Urothelium cell line (cell line): ENCODE measurements around the gene ZNF318.
"Not testable (repeated sequence)": the region's sequence is repeated elsewhere in the genome, so short reads cannot be mapped to it uniquely, and the experiment has no call there.

Experiments used
- DNase-seq: peaks from one replicate; pipeline ENCODE4 v3.0.0; 2011; ENCODE audit warnings: low spot score, mixed read lengths
- FAIRE-seq: peaks from 2 replicates; lab custom pipeline; 2011; peaks lifted over from hg19 to GRCh38; lab: Jason Lieb, UNC

The ZNF318 gene

DNA sequence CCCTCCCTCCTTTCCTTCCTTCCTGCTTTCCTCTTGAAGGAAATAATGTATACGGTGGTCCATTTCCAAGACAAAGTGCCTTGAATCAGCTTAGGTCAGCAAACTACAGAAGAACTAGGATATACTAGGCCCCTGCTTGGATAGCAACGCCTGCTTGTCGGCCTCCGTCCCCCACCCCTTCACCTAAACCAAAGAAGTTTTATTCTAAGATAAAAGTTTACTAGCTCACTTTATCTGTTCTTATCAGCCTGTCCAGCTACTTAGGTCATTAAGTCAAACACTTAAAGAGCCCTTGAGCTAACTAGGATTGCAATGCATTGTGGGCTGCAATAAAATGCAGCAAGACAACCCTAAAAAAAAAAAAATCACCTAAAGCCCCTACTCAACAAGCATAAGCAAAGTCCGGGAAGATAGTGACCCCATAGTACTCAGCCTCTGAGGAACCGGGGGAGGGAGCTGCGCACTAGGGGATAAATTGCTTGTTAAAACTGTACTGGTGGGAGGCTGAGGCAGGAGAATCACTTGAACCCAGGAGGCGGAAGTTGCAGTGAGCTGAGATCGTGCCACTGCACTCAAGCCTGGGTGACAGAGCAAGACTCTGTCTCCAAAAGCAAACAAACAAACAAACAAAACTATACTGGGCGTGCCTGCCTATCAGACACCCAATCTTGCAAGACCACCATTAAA, 21.4 kb upstream of the ZNF318 start:
- not testable (repeated sequence) for DNase-seq, FAIRE-seq

DNA sequence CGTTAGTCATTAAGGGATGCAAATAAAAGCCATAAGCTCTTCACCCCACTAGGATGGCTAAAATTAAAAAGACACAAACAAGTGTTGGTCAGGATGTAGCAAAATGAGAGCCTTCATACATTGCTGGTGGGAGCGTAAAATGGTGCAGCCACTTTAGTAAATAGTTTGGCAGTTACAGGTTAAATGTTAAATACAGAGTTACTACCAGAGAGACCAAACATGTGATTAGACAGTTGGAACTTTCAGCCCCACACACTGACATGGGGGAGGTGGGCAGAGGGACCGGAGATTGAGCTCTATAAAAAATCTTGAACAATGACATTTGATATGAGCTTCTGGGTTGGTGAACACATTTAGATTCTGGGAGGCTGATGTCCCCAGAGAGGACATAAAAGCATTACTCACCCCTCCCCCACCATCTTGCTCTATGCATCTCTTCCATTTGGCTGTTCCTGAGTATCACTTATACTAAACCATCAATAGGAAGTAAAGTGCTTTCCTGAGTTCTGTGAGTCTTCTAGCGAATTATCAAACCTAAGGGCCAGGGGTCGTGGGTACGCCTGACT, 20.4 kb upstream of the ZNF318 start:
- FAIRE-seq (no peak), DNase-seq (no peak)

DNA sequence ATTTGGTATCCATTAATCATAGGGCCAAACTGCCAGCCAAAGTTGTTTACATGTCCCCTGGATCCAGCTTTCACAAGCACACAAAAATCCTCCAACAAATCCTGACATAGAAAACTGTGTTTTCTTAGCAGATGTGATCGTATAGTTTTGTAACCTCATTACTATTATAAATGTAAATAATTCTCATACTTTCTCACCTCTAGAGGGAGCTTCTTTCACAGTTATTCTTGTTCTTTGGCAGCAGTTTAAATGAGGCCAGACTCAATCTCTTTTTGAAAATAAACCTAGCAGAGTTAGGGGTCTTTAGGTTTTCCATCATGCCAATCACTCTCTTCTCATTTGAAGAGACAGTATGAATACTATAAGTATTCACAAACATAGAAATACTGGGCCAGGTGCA, 17.0 kb upstream of the ZNF318 start:
- DNase-seq (no peak), FAIRE-seq (no peak)

DNA sequence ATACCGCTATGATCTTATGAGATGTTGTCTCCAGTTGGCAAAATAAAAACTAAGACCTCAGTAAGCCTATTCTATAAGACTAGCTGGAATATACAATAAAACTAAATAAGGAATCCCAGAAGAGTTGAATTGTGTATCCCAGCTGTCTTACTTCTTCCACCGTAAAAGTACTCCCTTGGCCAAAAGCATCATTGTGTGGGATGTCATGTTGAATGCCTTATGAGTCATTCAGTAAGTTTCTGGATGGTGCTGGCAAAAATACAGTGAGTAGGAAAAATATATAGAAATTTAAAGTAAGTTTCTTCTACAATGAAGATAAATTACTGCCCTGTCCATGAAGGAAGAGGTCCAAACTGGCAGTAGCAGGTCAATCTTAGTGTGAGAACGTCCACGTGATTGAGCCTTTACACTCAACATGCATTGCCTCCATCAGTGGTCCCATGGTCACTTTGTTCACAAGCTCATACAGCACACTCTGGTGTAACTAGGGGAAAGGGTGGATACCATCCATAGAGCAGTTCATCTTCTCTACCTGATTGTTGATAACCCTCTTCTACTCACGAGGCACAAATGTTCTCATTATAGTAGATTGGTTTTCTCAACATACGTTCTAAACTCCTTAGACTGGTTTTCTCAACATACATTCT, 13.7 kb upstream of the ZNF318 start:
- DNase-seq: peak; percentile 22
- no peak for FAIRE-seq

DNA sequence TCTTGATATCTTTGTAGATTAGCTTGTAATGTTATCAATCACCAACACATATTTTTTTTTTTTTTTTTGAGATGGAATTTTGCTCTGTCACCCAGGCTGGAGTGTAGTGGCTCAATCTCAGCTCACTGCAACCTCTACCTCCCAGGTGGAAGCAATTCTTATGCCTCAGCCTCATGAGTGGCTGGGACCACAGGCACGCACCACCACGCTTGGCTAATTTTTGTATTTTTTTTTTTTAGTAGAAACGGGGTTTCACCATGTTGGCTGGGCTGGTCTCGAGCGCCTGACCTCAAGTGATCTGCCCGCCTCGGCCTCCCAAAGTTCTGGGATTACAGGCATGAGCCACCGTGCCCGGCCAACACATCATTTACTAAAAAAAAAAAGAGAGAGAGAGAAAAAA, 11.4 kb upstream of the ZNF318 start:
- DNase-seq, FAIRE-seq: not testable (repeated sequence)

DNA sequence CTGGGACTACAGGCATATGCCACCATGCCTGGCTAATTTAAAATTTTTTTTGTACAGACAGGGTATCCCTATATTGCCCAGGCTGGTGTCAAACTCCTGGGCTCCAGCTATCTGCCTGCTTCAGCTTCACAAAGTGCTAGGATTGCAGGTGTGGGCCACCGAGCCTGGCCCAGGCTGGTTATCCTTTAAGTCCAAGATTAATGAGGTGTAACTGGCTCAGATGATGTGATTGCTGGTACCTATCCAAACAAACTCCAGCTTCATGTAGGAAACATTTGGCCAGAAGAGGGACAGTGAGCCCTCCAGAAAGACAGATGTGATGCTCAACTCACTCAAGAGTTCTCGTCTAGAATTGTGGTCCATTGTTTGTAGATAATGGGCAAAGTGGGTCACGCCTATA, 9.2 kb upstream of the ZNF318 start:
- DNase-seq (no peak), FAIRE-seq (no peak)

DNA sequence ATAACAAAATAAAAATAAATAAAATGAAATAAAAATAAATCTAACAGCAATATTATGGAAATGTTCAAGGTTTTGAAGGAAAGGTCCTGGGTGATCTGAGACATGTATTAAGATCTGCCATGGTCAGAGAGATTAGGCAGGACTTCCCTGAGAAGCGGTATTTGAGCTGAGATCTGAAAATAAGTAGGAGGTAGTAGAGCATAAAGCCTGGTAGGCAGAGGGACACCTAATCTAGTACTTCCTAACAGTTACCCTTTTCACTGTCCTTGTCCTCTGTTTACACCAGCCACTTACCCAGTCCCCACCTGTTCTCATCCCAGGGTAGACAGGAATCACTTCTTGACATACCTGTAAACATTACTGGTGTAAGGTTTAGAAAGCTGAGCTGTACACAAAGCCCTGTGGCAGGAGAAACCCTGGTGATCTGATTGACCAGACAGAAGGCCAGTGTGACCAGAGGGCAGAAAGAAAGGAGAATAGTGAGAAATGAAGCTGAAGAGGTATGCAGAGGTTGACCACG, 8.3 kb upstream of the ZNF318 start:
- no peak for DNase-seq
- no peak for FAIRE-seq

DNA sequence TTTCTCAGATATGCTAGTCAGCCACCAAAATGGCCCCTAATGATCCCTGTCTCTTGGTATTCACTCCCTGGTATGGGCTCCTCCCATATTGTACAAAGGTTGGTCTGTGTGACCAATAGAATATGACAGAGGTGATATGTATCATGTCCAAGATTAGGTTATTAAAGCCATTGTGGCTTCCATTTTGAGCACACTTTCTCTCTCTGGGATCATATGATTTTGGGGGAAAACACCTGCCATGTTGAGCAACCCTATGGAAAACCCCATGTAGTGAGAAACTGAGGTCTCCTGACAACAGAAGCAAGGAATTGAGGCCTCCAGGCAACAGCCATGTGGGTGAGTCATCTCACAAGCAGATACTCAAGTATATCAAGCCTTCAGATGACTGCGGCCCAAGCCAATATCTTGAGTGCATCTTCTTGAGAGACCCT, 7.1 kb upstream of the ZNF318 start:
- no peak for FAIRE-seq
- no peak for DNase-seq

DNA sequence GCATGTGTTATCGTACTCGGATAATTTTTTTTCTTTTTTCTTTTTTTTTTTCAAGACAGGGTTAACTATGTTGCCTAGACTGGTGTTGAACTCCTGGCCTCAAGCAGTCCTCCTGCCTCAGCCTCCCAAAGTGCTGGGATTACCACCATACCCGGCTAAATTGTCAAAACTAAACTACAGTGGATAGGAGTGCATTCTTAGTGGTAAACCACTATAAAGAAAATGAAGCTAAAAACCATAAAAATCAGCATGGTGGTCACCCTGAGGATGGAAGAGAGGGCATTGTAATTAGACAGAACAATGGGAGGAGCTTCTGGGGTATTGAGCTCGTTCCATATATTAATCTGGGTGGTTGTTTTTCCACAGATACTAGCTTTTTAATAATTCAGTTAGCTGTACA, 6.2 kb upstream of the ZNF318 start:
- DNase-seq (no peak), FAIRE-seq (no peak)

DNA sequence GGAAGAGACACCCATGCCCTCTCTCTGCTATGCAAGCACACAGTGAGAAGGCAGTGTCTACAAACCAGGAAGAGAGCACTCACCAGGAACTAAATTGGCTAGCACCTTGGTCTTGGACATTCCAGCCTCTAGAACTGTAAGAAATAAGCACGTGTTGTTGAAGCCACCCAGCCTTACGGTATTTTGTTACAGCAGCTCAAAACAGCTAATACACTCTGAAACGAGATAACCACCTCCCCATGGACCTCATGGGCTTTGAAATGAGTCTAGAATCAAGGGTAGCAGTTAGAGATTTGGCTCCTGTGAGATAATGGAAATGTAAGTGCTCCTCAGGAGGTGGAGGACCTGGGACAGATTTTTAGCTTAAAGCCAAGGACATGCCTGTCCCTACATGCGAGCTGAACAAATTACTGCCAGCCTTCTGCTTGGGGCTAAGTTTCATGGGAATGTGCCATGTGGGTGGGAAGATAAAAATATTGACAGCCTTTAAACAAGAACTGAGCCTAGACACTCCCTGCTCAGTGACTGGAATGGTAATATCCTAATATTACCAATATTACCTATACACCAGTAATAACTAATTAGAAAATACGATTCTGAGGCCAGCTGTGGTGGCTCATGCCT, 3.9 kb upstream of the ZNF318 start:
- DNase-seq (no peak), FAIRE-seq (no peak)

DNA sequence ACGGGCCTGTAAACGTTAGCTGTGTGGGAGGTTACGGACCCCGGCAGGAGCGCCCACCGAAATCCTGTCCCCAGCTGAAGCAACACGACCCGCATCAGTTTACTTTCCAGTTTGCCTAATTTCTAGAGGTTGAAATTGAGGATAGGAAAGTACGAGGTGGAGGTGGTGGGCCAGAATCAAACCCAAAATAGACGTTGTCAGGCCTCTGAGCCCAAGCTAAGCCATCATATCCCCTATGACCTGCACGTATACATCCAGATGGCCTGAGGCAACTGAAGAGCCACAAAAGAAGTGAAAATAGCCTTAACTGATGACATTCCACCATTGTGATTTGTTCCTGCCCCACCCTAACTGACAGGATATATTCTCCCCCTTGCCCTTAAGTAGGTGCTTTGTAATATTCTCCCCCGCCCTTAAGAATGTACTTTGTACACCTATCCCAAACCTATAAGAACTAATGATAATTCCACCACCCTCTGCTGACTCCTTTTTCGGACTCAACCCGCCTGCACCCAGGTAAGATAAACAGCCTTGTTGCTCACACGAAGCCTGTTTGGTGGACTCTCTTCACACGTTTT, 645 bp upstream of the ZNF318 start:
- FAIRE-seq, DNase-seq: not testable (repeated sequence)

DNA sequence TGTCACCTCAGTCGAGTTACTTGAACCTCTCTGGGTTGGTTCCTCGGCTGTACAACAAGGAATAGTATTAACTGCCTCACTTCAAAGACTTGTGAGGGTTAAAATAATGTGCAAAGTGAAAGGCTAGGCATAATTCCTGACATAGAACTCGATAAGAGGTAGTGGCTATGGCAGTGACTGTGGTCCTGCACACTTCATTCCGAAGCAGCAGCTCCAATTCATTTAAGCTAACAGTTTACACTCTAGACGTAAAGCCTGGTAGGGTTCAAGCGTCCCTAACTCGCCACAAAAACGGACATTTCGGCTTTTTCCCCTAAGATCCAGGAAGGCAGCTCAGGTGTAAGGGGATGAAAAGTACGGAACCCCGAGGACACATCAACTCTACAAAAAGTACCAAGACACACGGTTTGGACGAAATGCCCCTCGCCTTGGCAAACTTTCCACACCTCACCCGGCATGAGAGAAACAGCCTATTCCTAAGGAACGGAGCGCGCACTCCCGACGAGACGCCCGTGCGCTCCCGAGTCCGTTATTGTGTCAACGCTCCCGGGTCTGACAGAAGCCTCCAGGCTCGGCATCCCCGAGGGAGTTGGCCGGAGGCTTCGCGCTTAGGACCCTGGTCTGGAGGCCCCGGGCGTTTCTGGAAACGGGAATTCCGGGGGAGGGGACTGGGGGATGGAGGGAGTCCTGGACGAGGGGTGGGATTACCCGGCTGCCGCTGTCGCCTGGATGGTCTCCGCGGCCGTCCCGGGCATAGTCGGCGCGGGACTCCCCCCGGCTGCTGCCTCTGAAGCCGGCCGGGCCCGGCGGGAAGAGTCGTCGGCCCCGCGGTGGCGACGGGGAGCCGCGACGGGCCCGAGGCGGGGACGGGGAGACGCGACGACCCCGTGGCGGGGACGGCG, 937 bp downstream of the ZNF318 start:
- DNase-seq: peak; percentile 58
- no peak for FAIRE-seq

DNA sequence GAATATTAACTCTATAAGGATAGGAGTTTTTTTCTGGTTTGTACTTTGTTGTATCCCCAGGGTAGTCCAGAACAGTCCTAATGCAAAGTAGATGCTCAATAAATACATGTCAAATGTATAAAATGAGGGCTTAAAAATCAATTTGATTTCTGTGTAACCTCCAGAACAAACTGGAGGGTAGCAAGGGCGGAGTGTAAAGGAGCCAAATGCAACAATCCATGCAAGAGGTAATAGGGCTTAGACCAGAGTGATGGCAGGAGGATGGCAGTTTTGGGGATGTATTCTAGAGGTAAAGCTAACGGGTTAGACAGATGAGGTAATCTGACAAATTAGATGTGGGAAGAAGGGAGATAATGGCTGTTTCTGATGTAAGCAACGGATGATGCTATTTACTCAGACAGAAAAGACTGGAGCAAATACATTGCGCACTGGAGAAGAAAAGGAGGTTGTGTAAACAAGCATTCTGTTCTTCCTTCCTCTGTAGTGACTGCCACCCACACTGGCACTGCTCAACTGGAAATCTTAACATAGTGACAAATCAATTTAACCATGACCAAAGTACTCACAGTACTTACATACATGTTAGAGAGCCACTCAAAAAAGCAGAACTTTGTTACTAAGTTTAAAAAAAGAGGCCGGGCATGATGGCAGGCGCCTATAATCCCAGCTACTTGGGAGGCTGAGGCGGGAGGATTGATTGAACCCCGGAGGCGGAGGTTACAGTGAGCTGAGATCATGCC, 2.0 kb downstream of the ZNF318 start:
- DNase-seq: no peak
- FAIRE-seq: no peak

DNA sequence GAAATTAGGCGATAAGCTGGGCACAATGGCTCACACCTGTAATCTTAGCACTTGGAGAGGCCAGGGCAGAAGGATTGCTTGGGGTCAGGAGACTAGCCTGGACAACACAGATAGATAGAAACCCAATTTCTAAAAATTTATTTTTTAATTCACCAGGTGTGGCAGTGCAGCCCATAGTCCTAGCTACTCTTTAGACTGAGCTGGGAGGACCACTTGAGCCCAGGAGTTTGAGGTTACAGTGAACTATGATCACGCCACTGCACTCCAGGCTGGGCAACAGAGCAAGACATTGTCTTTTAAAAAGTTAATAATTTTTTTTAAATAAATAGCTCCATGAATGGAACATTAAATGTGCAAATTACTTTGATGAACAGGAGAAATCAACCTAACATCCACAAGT, 8.2 kb downstream of the ZNF318 start:
- FAIRE-seq (no peak), DNase-seq (no peak)

DNA sequence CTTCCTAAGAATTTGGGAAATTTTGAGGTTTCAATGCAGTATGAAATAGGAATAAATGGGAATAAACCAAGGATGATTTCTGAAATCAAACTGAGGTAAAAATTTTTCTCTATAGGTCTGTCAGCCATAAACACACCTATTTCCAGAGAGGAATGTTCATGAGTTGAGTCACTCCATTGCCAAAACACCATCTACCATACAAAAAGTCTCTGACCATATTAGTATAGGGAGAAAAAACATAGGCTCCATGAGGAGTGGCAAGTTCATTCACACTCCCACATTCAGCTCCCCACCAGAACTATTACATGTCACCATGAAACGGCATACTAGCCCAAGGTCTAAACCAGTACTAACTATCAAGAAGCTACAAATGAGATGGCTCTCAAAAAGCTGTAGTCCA, 9.6 kb downstream of the ZNF318 start:
- DNase-seq (no peak), FAIRE-seq (no peak)

DNA sequence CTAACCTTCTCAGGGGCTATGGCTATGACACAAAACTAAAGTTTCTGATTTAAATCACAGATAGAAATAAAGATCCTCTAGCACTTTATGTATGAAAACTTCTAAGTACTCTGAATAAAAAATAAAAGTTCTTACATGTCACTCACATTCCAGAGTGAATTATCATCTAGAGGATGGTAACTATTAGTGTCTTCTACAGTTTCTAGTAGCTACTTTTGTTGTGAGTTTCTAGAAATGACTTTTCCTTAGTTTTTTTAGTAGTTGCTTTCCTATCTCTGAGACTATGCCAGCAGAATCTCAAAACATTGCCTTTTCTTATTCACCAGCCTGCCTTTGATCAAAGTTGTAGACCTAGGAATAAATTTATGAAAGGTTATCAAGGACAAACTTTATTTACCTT, 10.1 kb downstream of the ZNF318 start:
- FAIRE-seq (no peak), DNase-seq (no peak)

DNA sequence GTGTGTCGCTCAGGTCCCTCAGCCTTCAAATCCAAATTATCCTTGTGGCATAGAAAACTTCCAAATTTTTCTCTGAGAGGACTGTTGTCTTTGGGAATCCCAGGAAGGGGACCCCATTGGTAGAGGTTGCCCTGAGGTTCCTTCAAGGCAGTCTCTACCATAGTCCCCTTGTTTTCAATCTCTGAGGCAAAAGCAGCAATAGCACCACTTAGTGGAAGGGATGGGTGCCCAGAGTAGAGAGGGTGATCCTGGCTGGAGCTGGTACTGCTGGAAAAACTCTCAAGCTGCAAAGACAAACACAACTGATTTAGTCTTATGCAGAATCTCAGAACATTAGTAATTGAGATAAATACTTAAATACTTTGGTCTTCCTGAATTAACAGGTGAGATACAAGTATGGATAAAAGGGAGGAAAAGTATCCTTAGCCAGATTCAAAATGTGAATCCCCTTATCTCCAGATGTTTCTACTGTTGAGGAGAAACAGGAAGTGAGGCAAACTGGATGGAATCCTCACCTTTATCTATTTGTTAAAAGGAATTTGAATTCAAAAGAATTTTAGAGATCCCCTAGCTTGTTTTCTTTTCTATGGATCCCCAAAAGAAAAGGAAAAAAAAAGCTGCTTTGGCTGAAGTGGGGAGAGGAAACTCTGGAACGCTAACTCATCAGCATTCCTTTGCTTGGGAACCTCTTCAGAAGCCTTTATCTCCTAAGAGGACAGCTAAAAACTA, 13.4 kb downstream of the ZNF318 start:
- DNase-seq: peak; percentile 18
- no peak for FAIRE-seq

DNA sequence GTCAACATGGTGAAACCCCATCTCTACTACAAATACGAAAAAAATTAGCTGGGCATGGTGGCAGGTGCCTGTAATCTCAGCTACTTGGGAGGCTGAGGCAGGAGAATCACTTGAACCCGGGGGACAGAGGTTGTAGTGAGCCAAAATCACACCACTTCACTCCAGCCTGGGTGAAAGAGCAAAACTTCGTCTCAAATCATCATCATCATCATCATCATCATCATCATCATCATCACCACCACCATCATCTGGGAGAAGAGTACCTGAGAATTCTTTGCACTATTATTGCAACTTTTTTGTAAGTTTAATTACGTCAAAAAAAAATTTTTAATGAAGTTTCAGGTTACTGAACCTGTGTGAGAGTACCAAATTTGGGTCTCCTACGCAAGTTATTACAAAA, 17.5 kb downstream of the ZNF318 start:
- not testable (repeated sequence) for FAIRE-seq, DNase-seq

DNA sequence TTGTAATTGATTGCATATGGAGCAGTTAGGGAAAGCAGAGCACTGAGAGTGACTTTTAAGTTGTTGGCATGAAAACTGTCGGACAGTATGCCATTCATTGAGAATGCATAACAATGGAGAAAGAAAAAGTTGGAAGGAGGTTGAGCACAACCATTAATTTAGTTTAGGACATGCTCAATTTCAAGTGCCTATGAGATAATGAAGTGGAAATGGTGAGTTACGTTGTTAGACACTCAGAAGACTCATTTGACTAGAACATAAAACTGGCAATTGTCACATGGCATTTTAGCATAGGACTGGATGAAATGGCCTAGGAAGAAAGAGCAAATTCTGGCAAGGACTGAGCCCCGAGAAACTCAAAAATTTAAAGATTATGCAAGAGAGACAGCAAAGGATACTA, 22.0 kb downstream of the ZNF318 start:
- no peak for DNase-seq
- no peak for FAIRE-seq
